HG02970 (cell line): ENCODE data around the gene XXYLT1.

Experiments
- ATAC-seq: cut with Tn5 transposase; IDR thresholded peaks from one replicate; pipeline ENCODE4 v1.9.1; 2021; ENCODE audit warnings: mild to moderate bottlenecking, moderate library complexity, moderate number of reproducible peaks; ENCODE audit not compliant: unreplicated experiment, low FRiP score

XXYLT1 gene

DNA sequence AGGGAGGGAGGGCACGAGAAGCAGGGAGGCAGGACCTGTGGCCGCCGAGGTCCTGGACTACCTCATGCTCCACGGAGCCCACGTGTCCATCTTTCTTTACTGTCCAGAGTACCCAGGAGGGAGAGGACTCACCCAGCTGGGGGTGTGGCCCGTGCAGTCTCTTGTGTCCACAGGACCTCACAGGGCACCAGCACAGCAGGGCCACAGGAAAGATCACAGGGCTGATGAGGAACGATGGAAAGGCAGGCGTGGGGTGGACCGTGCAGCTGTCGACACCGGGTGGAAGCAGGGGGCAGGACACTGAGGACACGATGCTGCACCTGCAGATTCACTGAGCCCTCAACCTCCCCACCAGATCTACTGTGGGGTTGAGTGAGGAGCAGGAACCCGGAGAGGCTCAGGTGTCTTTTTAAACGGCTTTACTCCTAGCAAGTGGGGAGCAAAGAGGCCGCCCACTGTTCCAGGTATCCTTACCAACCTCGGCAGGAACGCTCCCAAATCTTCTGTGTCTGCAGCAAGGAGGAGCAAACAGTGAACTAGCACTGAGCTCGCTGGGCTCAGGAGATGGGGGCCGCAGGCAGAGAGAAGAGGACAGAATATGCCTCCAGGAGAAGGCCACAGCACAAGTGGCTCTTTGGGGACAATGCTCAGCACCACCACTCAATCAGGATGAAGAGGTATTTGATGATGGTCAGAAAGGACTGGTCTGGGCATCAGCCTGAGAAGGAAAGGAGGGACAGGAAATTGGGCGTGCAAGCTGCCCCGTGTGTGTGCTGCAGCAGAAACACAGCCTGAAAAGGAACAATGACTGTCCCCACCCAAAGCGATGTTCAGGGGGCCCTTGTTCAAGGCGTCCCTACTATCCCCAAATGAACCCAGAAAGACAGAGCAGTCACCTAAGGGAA, 198.8 kb downstream of the XXYLT1 start:
- ATAC-seq, result no peak

DNA sequence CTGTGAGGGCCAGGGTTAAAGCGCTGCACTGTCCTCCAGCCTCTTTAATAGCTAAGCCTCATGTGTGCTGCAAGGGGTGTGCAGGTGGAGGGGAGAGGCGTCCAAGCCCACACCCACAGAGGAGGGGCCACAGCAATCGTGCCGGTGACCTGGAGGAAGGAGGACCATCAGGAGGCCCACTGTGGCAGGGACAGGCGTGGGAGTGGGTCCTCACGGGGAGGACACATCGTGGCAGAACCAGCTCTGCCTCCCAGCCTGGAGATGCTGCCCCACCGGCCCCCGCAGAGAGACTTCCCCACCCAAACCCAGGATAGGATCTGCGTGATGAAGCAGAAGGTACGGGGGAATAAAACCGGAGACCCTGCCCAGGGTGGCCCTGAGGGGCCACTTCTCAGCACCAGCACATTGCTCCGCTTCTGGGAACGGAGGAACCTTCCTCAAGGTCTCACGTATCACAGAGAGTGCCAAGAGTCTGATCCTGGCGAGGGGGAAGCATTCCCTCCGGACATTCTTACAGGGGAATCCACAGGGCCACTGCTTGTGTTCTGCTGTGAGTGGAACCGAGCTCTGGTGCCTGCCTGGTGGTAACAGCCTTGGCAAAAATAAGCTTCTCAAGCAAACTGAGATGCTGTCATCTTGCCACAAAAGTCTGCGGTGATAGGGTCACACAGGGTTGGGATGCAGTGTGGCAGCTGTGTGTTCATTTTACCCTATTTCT, 199.8 kb downstream of the XXYLT1 start:
- no peak for ATAC-seq

DNA sequence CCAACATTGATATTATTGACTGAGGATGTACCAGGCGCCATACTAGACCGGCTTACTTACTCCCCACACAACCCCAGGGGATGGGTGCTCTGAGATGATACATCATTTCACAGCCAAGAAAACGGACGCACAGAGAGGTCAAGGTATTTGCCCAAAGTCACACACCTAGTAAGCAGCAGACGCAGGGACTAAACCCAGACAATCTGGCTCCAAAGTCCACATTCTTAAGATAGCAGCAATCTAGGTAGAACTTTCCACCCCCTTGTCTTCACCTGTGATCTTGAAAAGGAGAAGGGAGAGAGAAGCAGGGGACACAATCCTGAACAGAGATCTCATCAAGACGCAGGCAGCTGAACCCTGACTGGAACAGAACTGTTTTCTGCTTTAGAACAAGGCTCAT, 200.6 kb downstream of the XXYLT1 start:
- no peak for ATAC-seq

DNA sequence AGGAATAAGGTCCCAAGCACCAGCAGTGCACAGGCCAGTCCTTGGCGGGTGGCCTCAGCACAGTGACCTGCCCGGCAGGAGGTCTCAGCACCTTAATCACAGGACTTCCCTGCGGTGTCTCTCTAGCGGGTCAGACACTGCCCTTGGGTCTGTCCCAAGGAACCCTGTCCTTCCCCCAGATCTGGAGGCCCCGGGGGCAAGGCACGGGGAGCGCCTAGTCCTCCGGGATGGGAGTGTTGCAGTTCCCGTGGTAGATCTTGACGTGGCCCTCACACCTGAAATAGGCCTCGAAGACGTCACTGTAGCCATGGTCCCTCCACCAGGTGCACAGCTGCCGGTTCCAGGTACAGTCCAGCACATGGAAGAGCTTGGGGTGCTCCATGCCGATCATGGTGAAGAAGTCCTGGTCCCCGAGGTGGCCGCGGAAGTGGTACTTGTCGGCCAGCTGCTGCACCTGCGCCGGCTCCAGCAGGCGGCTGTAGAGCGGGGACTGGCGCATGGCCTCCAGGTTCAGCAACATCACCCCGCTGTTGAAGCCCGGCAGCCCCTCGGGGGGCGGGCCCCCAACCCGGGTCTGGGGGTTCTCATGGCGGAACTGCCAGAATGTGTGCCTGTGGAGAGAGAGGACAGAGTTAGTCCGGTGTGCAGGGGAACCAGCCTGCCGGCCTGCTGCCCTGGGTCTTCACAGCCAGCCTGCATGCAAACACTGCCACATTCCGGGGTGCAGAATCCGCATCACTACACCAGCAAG, 201.3 kb downstream of the XXYLT1 start:
- no peak for ATAC-seq

DNA sequence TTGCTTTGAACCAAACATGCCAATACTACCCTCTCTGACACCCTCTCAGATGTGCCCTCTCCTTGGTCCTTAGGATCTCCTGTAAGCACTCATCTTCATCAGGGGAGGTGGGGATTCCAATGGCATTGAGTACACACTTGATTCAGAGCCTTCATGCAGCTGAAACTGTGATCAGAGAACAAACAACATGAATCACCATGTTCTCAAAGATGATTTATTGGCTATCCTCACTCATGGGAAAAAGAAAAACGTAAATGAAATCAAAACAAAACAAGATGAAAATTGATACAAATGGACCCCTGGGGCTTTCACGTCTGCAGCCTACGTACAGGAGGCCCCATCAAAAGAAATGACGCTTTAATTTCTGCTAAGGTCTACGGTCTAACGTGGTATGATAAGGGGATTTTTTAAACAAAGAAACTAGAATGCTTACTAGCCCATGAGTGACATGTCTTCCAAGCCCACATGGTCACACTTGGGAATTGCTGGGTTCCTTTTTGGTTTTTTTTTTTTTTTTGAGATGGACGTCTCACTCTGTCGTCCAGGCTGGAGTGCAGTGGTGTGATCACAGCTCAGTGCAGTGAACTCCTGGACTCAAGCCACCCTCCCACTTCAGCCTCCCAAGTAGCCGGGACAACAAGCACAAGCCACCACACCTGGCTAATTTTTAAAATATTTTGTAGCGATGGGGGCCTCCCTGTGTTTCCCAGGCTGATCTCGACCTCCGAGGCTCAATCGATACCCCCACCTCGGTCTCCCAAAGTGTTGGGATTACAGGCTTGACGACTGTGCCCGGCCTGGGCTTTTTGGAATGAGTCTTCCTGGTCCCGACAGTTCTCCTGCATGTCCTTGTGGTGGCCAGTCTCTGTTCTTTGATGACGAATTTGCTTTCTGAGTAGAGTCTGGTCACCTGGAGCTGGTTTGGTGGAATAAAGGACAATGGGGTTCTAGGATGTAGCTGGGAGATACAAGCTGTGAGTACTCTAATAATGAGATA, 202.6 kb downstream of the XXYLT1 start:
- no peak for ATAC-seq

DNA sequence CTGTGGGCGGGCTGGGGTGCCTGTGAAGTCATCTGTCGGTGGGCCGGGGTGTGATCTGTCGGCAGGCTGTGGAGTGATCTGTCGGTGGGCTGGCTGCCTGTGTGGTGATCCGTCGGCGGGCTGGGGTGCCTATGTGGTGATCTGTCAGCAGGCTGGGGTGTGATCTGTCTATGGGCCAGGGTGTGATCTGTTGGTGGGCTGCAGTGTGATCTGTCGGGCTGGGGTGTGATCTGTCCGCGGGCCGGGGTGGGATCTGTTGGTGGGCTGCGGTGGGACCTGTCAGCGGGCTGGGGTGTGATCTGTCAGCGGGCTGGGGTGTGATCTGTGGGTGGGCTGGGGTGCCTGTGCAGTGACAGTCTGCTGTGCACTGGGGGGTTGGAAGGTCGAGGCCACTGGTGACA, 204.5 kb downstream of the XXYLT1 start:
- no peak for ATAC-seq

DNA sequence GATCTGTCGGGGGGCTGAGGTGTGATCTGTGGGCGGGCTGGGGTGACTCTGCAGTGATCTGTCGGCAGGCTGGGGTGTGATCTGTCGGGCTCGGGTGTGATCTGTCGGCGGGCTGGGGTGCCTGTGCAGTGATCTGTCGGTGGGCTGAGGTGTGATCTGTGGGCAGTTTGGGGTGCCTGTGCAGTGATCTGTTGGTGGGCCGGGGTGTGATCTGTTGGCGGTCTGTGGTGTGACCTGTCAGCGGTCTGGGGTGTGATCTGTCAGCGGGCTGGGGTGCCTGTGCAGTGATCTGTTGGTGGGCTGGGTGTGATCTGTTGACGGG, 205.1 kb downstream of the XXYLT1 start:
- ATAC-seq, result no peak

DNA sequence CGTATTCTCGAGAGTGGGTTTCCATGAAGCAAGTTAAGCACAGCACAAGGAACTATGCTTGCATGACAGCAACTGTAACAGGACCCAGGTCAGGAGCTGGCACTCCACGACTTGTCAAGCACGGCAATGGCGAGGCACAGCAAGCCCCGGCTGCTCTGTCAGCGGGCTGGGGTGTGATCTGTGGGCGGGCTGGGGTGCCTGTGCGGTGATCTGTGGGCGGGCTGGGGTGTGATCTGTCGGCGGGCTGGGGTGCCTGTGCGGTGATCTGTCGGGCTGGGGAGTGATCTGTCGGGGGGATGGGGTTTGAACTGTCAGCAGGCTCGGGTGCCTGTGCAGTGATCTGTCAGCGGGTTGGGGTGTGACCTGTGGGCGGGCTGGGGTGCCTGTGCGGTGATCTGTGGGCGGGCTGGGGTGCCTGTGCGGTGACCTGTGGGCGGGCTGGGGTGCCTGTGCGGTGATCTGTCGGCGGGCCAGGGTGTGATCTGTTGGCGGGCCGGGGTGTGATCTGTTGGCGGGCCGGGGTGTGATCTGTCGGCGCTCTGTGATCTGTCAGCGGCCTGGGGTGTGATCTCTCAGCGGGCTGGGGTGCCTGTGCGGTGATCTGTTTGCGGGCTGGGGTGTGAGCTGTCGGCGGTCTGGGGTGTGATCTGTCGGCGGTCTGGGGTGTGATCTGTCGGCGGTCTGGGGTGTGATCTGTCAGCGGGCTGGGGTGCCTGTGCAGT, 205.7 kb downstream of the XXYLT1 start:
- no peak for ATAC-seq

DNA sequence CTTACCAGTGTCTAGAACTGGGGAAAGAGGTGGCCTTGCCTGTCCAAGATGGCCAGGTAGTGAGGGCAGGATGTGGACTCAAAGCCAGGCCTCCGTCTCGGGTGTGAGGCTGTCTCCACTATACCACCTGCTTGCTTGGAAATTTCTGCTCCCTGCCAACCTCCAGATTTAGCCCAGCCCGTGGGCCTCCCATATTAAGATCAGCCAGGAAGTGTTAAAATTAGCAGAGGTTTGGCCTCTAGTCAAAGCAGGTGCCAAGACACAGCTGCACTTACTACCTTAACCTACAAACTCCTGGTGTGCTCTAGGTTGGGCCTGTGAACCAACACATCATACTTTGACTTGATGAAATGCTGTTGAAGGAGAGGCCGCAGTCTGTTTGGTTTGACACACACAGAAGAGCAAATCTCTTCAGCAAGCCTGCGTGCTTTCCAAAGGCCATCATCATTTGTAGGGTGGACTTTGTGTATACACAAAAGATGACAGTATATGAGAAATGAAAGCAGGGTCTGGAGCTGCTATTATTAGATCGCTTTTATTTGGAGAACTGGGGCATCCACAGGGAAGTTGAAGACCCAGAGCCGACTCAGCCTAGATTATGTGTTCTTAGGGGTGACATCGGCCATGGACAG, 206.5 kb downstream of the XXYLT1 start:
- ATAC-seq, result no peak

DNA sequence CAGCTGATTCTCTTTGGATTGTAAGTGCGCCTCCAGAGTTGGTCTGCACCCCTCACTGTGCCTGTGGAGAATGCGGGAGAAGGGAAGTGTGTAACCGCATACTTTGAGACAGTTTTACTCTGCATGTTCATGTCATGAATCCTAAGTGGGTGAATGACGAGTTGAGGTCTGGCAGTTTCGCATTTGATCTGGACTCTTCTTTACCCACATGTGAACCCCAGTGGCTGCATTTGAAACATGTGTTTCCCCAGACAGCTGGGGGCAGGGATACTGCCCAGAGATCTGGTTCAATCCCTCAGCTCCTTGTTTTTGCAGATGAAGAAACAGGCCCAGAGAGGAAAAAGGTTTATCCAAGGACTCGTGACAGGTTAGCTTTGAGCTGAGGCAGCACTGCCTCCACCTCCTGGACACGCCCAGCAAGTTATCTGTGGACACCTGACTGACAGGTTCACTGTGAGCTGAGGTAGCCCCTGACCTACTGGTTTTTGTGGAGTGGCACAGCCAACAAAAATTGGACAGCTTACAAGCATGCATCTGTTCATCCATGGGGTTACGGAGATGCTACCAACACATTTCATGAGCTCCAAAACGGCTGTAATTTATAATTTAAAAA, 207.3 kb downstream of the XXYLT1 start:
- no peak for ATAC-seq

DNA sequence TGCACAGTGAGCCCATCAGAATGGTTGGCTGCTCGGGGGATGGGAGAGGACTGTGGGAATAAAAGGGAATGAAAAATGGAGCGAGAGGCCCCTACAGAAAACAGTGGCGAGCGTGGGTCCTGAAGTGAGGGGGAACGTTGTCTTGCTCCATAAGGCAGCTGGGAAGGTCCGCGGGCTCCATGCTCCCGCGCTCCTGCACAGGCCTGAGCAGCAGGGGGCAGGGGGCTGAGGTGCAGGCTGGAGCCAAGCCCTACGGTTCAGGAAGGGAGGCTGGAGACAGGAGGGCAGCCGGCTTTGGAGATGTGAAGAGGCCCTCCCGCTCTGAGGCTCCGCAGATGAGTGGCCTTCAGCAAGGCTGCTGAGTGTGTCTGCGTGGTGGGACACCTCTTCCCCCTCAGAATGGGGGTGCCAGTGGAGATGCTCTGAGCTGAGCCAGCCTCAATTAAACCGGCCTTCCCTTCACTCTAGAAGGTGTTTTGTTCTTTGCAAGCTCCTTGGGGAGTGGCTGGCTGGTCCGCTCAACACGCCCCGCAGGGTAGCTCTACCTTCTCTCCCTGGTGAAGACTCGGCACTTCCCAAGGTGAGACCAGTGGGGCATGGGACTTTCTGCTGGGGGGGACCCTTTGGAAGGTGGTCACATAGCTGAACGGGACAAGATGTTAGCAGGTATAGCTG, 208.0 kb downstream of the XXYLT1 start:
- ATAC-seq, result no peak

DNA sequence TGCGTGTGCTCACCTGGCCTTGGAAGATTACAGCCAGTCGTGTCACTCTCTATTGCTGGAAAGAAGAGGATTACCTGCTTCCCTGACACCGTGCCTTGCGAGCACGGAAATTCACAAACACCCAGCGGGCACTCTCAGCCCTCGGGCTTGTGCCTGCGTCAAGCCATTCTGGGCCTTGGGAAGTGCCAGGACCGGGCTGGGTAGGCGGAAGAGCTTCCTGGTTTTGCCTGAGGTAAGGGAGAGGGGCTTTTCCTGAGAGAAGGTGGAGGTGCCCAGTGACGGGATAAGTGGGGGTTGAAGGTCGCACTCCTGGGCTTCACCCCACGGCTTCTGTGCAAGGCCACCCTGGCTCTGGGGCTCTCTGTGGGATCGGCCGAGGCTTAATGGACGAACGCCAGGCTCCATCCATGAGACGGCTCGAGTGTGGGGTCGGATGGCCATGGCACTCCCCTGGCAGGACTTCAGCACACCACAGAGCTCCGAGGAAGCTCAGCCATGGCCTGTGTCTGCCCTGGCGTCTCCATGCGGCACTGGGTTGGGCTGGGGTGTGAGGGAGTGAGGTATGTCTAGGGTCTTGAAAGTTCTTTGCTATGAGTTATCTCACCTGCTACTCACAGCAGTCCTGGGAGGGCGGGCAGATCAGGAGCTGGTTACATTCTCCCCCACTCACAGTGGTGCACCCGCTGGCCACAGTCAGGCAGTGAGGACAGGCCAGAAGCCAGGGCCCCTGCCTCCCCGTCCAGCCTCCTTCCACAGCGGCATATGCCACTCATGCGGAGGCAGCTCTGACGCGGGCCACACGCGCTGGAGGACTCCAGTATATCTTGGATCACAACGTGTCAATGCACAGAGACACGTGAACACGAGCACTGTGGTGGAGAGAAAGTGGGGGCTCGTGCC, 209.0 kb downstream of the XXYLT1 start:
- ATAC-seq, result no peak

DNA sequence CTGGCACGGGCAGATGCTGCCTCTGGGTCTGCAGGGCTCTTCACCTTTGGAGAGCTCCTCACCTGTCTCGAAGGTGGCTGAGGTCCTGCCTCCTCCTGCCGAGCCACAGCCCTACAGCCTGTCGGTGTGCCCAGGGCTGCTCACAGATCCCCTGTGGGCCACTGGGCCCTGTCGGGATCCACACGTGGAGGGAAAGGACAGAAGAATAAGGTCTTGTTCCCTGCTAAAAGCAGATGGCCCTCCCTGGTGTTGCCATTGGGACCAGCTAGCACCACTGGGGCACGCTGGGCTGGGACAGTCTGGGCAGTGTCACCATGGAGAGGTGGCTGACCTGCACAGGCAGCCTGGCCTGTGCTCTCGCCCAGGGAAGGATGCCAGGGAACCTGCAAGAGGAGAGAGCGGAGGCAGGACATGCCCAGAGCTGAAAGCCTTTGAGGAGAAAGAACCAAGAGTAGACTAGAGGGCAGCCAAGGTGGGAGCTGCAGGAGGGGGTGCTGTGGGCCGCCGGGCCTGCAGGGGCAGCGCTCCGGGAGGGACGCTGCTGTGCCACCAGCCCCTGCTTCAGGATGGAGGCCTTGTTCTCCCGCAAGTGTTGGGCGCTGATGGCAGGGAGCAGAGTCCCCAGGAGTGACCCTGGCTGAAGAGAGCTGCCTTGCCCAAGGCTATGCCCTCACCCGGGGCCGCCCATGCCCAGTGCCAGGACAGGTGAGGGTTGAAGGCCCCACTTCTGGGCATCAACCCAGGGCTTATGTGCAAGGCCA, 210.2 kb downstream of the XXYLT1 start:
- ATAC-seq, result no peak

DNA sequence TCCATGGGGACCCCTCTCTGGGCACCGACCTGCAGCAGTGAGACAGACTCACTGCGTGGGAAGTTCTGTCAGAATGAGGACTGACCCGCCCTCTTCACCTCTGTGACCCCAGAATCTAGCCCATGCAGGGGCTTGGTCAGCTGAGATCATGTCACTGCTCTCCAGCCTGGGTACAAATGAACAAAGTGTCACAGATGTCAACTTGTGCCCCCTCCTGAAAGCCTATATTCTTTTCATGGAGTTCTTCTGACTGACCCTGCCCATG, 210.8 kb downstream of the XXYLT1 start:
- ATAC-seq, result no peak

DNA sequence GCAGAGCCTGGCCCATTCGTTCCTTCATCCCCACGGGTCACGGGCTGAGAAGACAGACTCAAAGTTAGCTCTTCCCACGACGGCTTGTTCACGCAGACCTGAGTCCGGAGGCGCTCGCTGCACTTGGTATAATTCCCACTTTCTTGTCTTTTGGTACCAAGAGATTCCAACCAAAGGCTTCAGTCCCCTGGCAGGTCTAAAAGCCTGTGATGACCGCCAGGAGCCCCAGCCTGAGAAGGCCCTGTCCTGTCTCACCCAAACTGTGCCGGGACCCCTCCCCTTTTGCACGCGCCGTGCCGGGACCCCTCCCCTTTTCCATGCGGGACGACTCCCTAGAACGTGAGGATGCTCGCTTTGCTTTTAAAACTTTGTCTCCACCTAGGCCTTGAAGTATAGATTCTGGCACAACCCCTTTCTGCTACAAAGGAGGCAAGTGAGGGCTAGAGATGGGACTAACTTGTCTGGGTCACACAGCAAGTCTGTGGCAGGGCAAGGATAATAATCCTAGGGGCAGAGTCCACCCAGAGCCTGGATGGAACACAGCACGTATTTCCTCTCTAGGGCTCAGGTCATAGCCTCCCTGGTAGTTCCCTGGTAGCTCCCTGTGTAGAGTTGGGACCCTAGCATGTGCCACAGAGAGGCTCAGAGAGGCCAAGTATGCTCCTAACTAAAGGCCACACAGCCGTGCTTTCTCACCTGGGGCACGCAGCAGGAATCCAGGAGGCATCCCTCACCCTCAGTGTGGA, 211.3 kb downstream of the XXYLT1 start:
- ATAC-seq, result no peak

DNA sequence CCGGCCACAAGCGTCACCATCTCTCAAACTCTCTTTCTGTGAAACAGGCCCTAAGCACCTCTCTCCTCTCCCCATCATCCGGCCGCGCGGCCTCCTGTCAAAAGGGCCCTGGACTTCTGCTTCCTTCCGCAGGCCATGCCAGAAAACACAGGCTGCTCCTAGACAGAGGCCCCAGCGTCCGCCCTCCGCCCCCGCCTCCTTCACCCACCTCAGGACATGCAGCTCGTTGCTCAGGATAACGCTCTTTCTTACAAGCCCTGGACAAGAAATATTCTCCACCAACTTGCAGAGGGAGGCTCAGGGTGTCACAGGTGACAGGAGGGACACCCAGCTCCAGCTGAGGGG, 212.0 kb downstream of the XXYLT1 start:
- no peak for ATAC-seq
